ENCODE measurements around the gene RHBDD1.

The RHBDD1 gene

DNA sequence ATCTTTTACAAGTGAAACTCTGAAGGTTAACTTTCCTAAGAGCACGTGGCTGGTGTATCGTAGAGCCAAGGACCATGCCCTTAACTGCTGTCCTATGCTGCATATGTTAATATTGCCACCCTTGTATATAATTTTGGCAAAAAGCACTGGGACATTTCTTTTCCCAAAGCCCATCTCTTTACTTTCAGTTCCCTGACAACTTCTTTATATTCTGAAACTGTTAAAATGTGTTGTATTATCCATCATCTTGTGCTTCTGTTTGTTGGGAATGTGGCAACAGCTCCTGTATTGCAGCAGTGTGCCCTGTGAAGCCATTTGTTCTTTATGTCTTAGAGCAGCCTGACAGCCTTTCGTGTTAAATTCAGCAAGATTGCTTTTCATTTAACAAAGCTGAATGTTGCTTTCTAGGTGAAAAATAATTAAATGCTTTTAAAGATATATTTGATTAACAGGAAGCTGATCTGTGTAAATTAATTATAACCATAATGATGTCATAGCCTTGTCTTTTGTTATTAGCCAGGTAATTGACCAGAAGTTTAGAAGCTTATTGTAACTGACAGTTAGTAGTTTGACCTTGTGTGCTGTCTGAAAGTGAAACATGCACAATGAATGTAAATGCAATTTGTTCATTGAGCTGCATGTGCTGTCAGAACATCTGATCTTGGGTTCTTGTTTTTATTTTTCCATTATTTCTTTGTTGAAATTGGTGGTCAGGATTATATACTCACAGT, 9.7 kb downstream of the RHBDD1 start:
- Histone ChIP-seq H3K9ac (ENCODE audit: low read depth, low read length, poor library complexity, severe bottlenecking) (no peak overlapping the region), H3K4me2 (ENCODE audit: low read depth, low read length, poor library complexity, severe bottlenecking) (peak overlapping the region; percentile 6)

DNA sequence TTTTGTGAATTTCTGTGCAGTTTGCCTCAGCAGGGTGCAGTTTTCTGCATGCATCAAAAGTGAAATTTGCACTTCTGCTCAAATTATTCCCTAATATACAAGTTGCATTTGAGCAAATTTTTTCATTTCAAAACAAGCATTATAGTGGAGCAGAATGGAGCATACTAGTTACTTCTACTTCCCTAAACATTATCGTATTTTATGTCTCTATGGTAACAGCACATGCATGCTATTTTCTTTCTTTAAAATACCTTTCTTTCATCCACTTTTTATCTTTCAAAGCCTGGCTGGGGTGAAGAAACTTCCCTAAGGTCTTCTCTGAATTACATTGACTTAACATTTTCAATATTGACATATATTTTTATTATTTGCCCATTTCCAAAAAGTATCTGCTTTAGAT, 11.2 kb downstream of the RHBDD1 start:
- Histone ChIP-seq H3K9me3 (ENCODE audit: insufficient read depth, low read depth, low read length) (peaks cover 7% of the 10 kb centered on the region; the same call in 1 of the 2 replicates), H3K9ac (ENCODE audit: low read depth, low read length, poor library complexity, severe bottlenecking) (no peak overlapping the region), H2AFZ (ENCODE audit: low read length) (no peak overlapping the region), H3K9me2 (replicated peaks; ENCODE audit: low read depth, low read length) (no peaks in the 10 kb centered on the region), H3F3A (ENCODE audit: low read depth) (no peaks in the 10 kb centered on the region), H3K36me3 (ENCODE audit: insufficient read depth, low read length) (no peaks in the 10 kb centered on the region), H3K4me2 (ENCODE audit: low read depth, low read length, poor library complexity, severe bottlenecking) (no peak overlapping the region), H3K27me3 (ENCODE audit: insufficient read depth, low read length, poor library complexity, severe bottlenecking) (no peaks in the 10 kb centered on the region), H4K20me1 (ENCODE audit: insufficient read depth, low read length, poor library complexity, severe bottlenecking) (no peaks in the 10 kb centered on the region), H3K4me1 (ENCODE audit: insufficient read depth, low read length, poor library complexity, severe bottlenecking) (peaks cover 11% of the 10 kb centered on the region), H3K4me3 (ENCODE audit: low read length, poor library complexity, severe bottlenecking) (no peak overlapping the region), H3K79me2 (ENCODE audit: insufficient read depth, low read length) (no peaks in the 10 kb centered on the region; the same call in 1 of the 2 replicates)
- no peak for TF ChIP-seq EZH2phosphoT487 (IDR thresholded peaks at IDR 0.05; ENCODE audit: borderline replicate concordance)
- TF ChIP-seq, protein P1, sequence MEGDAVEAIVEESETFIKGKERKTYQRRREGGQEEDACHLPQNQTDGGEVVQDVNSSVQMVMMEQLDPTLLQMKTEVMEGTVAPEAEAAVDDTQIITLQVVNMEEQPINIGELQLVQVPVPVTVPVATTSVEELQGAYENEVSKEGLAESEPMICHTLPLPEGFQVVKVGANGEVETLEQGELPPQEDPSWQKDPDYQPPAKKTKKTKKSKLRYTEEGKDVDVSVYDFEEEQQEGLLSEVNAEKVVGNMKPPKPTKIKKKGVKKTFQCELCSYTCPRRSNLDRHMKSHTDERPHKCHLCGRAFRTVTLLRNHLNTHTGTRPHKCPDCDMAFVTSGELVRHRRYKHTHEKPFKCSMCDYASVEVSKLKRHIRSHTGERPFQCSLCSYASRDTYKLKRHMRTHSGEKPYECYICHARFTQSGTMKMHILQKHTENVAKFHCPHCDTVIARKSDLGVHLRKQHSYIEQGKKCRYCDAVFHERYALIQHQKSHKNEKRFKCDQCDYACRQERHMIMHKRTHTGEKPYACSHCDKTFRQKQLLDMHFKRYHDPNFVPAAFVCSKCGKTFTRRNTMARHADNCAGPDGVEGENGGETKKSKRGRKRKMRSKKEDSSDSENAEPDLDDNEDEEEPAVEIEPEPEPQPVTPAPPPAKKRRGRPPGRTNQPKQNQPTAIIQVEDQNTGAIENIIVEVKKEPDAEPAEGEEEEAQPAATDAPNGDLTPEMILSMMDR (conservative IDR thresholded peaks at IDR 0.05; ENCODE audit: low read length), result no peak

More for the DNA sequence above, 9.7 kb downstream of the RHBDD1 start:
- Histone ChIP-seq H3K36me3 (ENCODE audit: insufficient read depth, low read length) (no peaks in the 10 kb centered on the region), H3K4me1 (ENCODE audit: insufficient read depth, low read length, poor library complexity, severe bottlenecking) (peaks cover 12% of the 10 kb centered on the region), H2AFZ (ENCODE audit: low read length) (no peak overlapping the region), H3F3A (ENCODE audit: low read depth) (no peaks in the 10 kb centered on the region), H3K9me2 (replicated peaks; ENCODE audit: low read depth, low read length) (no peaks in the 10 kb centered on the region), H3K79me2 (ENCODE audit: insufficient read depth, low read length) (no peaks in the 10 kb centered on the region; the same call in 1 of the 2 replicates), H3K9me3 (ENCODE audit: insufficient read depth, low read depth, low read length) (peaks cover 9% of the 10 kb centered on the region; the same call in 1 of the 2 replicates), H4K20me1 (ENCODE audit: insufficient read depth, low read length, poor library complexity, severe bottlenecking) (no peaks in the 10 kb centered on the region), H3K4me3 (ENCODE audit: low read length, poor library complexity, severe bottlenecking) (no peak overlapping the region), H3K27me3 (ENCODE audit: insufficient read depth, low read length, poor library complexity, severe bottlenecking) (no peaks in the 10 kb centered on the region)
- TF ChIP-seq EZH2phosphoT487 (IDR thresholded peaks at IDR 0.05; ENCODE audit: borderline replicate concordance), result no peak
- TF ChIP-seq, protein P1 (conservative IDR thresholded peaks at IDR 0.05; ENCODE audit: low read length), result no peak

DNA sequence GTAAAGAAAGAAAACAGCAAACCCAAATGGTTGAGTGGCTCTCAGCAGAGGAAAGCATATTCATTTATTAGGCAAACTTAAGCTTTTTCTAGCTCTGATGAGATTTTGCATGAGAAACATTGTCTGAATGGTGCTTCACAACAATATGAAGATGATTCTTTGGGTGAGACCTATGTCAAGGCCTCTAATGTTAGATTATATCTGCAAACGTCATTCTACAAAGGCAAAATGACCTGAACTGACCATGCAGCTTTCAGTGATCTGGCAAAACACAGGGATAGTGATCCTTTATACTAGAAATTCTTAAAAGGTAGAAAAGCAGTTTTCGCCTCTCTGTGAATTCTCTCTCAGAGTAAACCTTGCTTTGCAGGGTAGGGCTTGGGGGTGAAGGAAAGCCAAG, 11.7 kb downstream of the RHBDD1 start:
- Histone ChIP-seq H3K79me2 (ENCODE audit: insufficient read depth, low read length) (no peaks in the 10 kb centered on the region; the same call in 1 of the 2 replicates), H3K4me2 (ENCODE audit: low read depth, low read length, poor library complexity, severe bottlenecking) (no peak overlapping the region), H3K36me3 (ENCODE audit: insufficient read depth, low read length) (no peaks in the 10 kb centered on the region), H3K27me3 (ENCODE audit: insufficient read depth, low read length, poor library complexity, severe bottlenecking) (no peaks in the 10 kb centered on the region), H3K4me3 (ENCODE audit: low read length, poor library complexity, severe bottlenecking) (no peak overlapping the region), H3F3A (ENCODE audit: low read depth) (no peaks in the 10 kb centered on the region), H2AFZ (ENCODE audit: low read length) (no peak overlapping the region), H4K20me1 (ENCODE audit: insufficient read depth, low read length, poor library complexity, severe bottlenecking) (no peaks in the 10 kb centered on the region), H3K9me2 (replicated peaks; ENCODE audit: low read depth, low read length) (no peaks in the 10 kb centered on the region), H3K4me1 (ENCODE audit: insufficient read depth, low read length, poor library complexity, severe bottlenecking) (peaks cover 11% of the 10 kb centered on the region), H3K9me3 (ENCODE audit: insufficient read depth, low read depth, low read length) (peaks cover 3% of the 10 kb centered on the region; the same call in 1 of the 2 replicates), H3K9ac (ENCODE audit: low read depth, low read length, poor library complexity, severe bottlenecking) (no peak overlapping the region)
- TF ChIP-seq, protein P1 (conservative IDR thresholded peaks at IDR 0.05; ENCODE audit: low read length), result no peak
